Measurements from ENCODE around the gene CCDC92B.

DNA sequence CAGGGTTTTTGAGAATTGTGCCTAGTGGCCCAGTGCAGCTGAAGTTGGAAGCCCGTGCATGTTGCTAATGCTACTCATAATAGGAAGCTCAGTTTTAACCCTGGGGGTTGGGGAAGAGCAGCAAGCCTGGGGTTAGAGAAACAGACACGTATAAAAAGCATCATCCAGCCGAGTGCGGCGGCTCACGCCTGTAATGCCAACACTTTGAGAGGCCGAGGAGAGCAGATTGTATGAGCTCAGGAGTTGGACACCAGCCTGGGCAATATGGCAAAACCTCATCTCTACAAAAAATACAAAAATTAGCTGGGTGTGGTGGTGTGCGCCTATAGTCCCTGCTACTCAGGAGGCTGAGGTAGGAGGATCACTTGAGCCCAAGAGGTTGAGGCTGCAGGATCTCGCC lies 35.6 kb downstream of the CCDC92B start:
- TF ChIP-seq, protein P1, sequence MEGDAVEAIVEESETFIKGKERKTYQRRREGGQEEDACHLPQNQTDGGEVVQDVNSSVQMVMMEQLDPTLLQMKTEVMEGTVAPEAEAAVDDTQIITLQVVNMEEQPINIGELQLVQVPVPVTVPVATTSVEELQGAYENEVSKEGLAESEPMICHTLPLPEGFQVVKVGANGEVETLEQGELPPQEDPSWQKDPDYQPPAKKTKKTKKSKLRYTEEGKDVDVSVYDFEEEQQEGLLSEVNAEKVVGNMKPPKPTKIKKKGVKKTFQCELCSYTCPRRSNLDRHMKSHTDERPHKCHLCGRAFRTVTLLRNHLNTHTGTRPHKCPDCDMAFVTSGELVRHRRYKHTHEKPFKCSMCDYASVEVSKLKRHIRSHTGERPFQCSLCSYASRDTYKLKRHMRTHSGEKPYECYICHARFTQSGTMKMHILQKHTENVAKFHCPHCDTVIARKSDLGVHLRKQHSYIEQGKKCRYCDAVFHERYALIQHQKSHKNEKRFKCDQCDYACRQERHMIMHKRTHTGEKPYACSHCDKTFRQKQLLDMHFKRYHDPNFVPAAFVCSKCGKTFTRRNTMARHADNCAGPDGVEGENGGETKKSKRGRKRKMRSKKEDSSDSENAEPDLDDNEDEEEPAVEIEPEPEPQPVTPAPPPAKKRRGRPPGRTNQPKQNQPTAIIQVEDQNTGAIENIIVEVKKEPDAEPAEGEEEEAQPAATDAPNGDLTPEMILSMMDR (conservative IDR thresholded peaks at IDR 0.05; ENCODE audit: low read depth, low read length): no peak
- TF ChIP-seq EZH2 (IDR thresholded peaks at IDR 0.05; ENCODE audit: borderline replicate concordance, low read depth, low read length, poor library complexity, severe bottlenecking): no peak
